Heart right ventricle (tissue), 16 donors: ENCODE results near the gene C4BPB. TPM values are rescaled to one million over a fixed set of nuclear protein-coding genes. Genes with fewer than 3 reads are reported as not detected.

Experiments
- ATAC-seq, 8 donors: fragments of 200-7000 bp; cut with Tn5 transposase; one replicate each; pipeline ENCODE4 v1.9.1; 2020; ENCODE audit warnings: mild to moderate bottlenecking in 8 of 8, moderate library complexity in 8 of 8, moderate number of reproducible peaks in 1 of 8
- DNase-seq, 2 donors: peaks; one replicate each; pipeline ENCODE4 v3.0.0-alpha.2; 2020
- H3K27ac ChIP-seq, 10 donors: fragments of 200-600 bp; sonication (generic) in 2 of 10; one replicate each; pipeline versions ENCODE4 v1.5.0 to v1.8.0; 2020 to 2022; ENCODE audit warnings: mild to moderate bottlenecking in 3 of 10
- H3K27me3 ChIP-seq, 7 donors: fragments of 200-600 bp; one replicate each; pipeline ENCODE4 v1.8.0; 2021 to 2022; ENCODE audit warnings: mild to moderate bottlenecking in 2 of 7
- H3K36me3 ChIP-seq, 9 donors: fragments of 200-600 bp; sonication (generic) in 1 of 9; one replicate each; pipeline versions ENCODE4 v1.5.0 to v1.8.0; 2020 to 2022; ENCODE audit warnings: mild to moderate bottlenecking in 2 of 9
- H3K4me1 ChIP-seq, 9 donors: fragments of 200-600 bp; sonication (generic) in 1 of 9; one replicate each; pipeline versions ENCODE4 v1.5.0 to v1.8.0; 2020 to 2022; ENCODE audit warnings: mild to moderate bottlenecking in 4 of 9
- H3K4me3 ChIP-seq, 10 donors: fragments of 200-600 bp; sonication (generic) in 2 of 10; one replicate each; pipeline versions ENCODE4 v1.5.0 to v1.8.0; 2020 to 2022; ENCODE audit warnings: mild to moderate bottlenecking in 7 of 10, moderate library complexity in 2 of 10
- H3K9me3 ChIP-seq, 11 donors: fragments of 200-600 bp in 10 of 11; sonication (generic) in 2 of 11; one replicate each; pipeline versions ENCODE4 v1.5.0 to v1.8.0; 2013 to 2022; ENCODE audit warnings: mild to moderate bottlenecking in 2 of 11, control low read depth in 1 of 11, moderate library complexity in 1 of 11
- WGBS, 2 donors: extraction: QIAGEN DNeasy Blood & Tissue Kit; methylation state at CpG; one replicate each; pipeline ENCODE4 v1.1.7; 2013; ENCODE audit warnings: inconsistent platforms in 1 of 2; 5-methylcytosine and 5-hydroxymethylcytosine counted together
- intact Hi-C, 10 donors: fragments of 100-400 bp; cut with DNase I; formaldehyde crosslinking; loops; one replicate each; pipeline versions ENCODE4 v1.11.1 to v1.14.2; 2022
- polyA plus RNA-seq, 2 donors: library from polyadenylated mRNA; stranded (reverse); fragments of 200-250 nt; gene quantifications; one replicate each; pipeline ENCODE4 v1.2.3, GENCODE V29; 2013
- total RNA-seq, 10 donors: library from RNA; stranded (reverse); fragmentation: NEBNext Ultra II Directional in 3 of 10; extraction: Animal tissue kit (Norgen Biotek cat#: 25700) in 3 of 10; gene quantifications; one replicate each; pipeline versions ENCODE4 v1.2.1 to v1.2.4, GENCODE V29; 2021 to 2023
- TF ChIP-seq, protein P1 (sequence below), 9 donors: fragments of 200-600 bp; sonication (generic) in 2 of 9; IDR thresholded peaks; one replicate each; pipeline versions ENCODE4 v1.5.0 to v1.8.0; 2021 to 2022; ENCODE audit warnings: antibody characterized with exemption in 9 of 9, mild to moderate bottlenecking in 5 of 9, moderate library complexity in 1 of 9
- donor health status: Arrhythmogenic right ventricular cardiomyopathy.
- donor health status: ischemic (EF 13 %, LVEDD 7.1; RV severe dilation, severe dysfunction).
- donor health status: healthy with polysubstance abuse.
- donor health status: DM: no; HTN: yes; CAD: no.
- donor health status: DM: no; HTN: no; CAD: no.
- donor health status: ischemic (EF 25% LVEDD 6.9; RV normal size, moderate dysfunction).
- donor health status: ischemic (EF 25% LVEDD 5.7; RV mildly dilated, moderate dysfunction).
- donor health status: healthy.
- donor health status: DM: yes; HTN: yes; CAD: no.
- donor health status: Ischemic cardiomyopathy.
- donor health status: ischemic (EF 35%, LVEDD 5.7; RV mildly dilated, moderate dysfunction).
- donor health status: nonischemic (EF 11% LVEDD 7.7; RV severe dilation, severe dysfunction).
- donor health status: DM: yes; HTN: yes; CAD: no.
- donor health status: PGD.
- donor health status: ischemic (EF 29% LVEDD 5.4; RV normal size, mild dysfunction).
- donor health status: nonischemic (EF 23%, LVEDD 6.1; RV moderate dilation, normal function).

Gene C4BPB
- total and polyA plus RNA-seq, 12 donors = 0.06 to 1.7 (median 0.53) TPM; not detected in 8

DNA sequence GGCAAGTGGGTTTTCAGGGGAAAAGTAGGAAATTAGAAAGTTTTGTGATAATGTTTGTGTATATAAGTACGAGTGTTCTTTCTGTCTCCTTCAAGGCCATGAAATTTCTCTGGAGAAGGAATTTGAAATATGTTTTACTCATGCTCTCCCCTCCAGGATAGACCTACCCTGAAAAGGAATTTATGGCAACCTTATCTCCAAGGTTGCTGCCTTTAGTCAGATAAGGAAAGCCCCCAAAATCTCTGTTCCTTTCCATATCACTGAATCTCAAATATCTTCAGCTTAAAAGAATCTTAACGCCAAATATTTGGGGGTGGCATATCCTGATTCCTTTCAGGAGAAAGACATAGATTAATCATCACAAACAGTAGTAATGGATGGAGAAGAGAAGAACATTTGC lies 499 bp upstream of the C4BPB start:
- Histone ChIP-seq H3K36me3 (no peaks in the 10 kb centered on the region), H3K9me3 (no peaks in the 10 kb centered on the region), H3K27ac (no peak overlapping the region), H3K4me3 (no peak overlapping the region), H3K4me1 (peaks cover 0 to 13% (median 0%) of the 10 kb centered on the region in 9 donors), H3K27me3 (no peaks in the 10 kb centered on the region)
- TF ChIP-seq, protein P1, sequence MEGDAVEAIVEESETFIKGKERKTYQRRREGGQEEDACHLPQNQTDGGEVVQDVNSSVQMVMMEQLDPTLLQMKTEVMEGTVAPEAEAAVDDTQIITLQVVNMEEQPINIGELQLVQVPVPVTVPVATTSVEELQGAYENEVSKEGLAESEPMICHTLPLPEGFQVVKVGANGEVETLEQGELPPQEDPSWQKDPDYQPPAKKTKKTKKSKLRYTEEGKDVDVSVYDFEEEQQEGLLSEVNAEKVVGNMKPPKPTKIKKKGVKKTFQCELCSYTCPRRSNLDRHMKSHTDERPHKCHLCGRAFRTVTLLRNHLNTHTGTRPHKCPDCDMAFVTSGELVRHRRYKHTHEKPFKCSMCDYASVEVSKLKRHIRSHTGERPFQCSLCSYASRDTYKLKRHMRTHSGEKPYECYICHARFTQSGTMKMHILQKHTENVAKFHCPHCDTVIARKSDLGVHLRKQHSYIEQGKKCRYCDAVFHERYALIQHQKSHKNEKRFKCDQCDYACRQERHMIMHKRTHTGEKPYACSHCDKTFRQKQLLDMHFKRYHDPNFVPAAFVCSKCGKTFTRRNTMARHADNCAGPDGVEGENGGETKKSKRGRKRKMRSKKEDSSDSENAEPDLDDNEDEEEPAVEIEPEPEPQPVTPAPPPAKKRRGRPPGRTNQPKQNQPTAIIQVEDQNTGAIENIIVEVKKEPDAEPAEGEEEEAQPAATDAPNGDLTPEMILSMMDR (IDR thresholded peaks at IDR 0.05) = no peak
- ATAC-seq (no peak), DNase-seq (no peak)
- intact Hi-C loops = loop anchor here in 7 of 10 donors (2.0 to 10.0 kb wide), 6 partner anchors 237 to 414 kb away; partner anchors contain the start of genes CR1 (in 4 of the 7) and CD55 (in 2 of the 7)
- WGBS, 2 donors = 70 to 77% methylated on average over 2 of the region's 2 CpGs

DNA sequence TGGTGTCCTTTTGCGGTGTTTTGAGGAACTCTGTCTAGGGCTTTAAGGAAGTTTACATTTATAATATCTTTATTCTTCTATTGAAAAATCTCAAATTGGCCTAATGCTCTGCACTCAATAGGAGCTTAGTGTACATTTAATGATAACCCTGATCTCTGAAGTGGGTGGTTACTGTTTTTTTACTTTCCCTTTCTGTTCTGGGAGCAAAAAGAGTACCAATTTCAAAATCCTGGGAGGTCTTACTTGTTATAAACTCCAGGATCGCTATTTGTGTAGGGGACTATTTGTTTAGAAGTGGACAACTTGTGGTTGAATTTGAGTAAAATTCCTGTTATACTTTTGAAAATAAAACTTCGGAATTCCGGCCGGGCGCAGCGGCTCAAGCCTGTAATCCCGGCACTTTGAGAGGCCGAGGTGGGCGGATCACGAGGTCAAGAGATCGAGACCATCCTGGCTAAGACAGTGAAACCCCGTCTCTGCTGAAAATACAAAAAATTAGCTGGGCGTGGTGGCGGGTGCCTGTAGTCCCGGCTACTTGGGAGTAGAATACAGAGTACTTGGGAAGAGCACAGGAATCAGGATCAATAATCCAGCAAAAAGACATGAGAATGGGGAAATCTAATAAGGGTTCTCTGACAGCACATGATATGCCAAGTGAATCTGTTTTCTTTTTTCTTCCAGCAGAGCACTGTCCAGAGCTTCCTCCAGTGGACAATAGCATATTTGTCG lies 1.1 kb downstream of the C4BPB start:
- Histone ChIP-seq H3K27ac (peak overlapping the region in 1 of 10 donors; percentile 41), H3K4me1 (peaks cover 0 to 9% (median 0%) of the 10 kb centered on the region in 9 donors), H3K36me3 (no peaks in the 10 kb centered on the region), H3K9me3 (no peaks in the 10 kb centered on the region), H3K4me3 (peak overlapping the region in 1 of 10 donors; percentile 0), H3K27me3 (no peaks in the 10 kb centered on the region)
- DNase-seq = no peak
- ATAC-seq = no peak
- TF ChIP-seq, protein P1 (IDR thresholded peaks at IDR 0.05) = no peak
- 94 to 97% methylated on average over 17 of the region's 17 CpGs for WGBS, 2 donors
- intact Hi-C loops = loop anchor here in 7 of 10 donors (2.0 to 10.0 kb wide), 7 partner anchors 235 to 413 kb away; partner anchors contain the start of genes CR1 (in 4 of the 7) and CD55 (in 2 of the 7)

DNA sequence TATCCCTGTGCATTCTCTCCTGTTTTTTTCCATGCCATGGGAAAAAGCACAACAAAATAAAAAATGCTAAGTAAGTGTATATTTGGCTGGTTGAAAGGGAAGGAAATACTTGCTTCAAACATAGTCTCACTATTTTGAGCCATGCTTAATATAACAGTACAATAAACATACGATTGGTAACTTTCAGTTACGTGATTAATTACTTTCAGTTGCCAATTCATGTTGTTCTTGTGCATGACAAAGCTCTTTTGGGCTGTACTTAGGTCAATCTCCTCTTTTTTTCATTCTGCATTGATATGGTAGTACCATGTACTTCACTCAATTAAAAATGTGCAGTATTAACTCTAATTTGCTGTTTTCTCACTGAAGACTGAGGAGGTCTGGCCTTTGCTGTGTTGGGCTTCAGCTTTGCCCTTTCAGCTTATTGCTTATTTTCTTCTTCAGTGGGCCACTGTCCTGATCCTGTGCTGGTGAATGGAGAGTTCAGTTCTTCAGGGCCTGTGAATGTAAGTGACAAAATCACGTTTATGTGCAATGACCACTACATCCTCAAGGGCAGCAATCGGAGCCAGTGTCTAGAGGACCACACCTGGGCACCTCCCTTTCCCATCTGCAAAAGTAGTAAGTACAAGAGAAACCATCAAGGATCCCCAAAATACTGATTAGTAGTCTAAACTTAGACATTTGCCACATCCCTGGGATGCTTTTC lies 2.7 kb downstream of the C4BPB start:
- Histone ChIP-seq H3K36me3 (no peaks in the 10 kb centered on the region), H3K4me1 (peaks cover 0 to 6% (median 0%) of the 10 kb centered on the region in 9 donors), H3K27ac (no peak overlapping the region), H3K9me3 (no peaks in the 10 kb centered on the region), H3K4me3 (no peak overlapping the region), H3K27me3 (no peaks in the 10 kb centered on the region)
- ATAC-seq = no peak
- DNase-seq = no peak
- intact Hi-C loops = loop anchor here in 1 of 10 donors (5.0 kb wide), 1 partner anchor 321 kb away; no protein-coding TSS in a partner anchor
- WGBS, 2 donors = 77 to 85% methylated on average over 4 of the region's 4 CpGs
- TF ChIP-seq, protein P1 (IDR thresholded peaks at IDR 0.05) = no peak

DNA sequence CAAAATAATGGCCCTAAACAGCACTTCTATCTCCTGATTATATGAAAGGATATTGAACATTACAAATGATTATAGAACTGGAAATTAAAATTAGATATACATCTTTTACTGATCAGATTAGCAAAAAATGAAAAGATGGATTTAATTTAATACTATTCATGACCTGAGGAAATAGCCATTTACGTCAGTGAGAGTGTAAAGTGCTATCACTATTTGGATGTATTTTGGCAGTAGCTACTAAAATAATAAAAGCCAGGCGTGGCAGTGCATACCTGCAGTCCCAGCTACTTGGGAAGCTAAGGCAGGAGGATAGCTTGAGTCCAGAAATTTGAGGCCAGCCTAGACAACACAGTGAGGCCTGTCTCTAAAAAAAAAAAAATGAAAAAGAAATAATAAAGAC lies 5.3 kb downstream of the C4BPB start:
- H3K27ac ChIP-seq = no peak overlapping the region
- H3K4me1 ChIP-seq = peaks cover 0 to 4% (median 0%) of the 10 kb centered on the region in 9 donors
- H3K4me3 ChIP-seq = no peak overlapping the region
- DNase-seq (no peak), ATAC-seq (no peak)
- peaks cover 0 to 5% (median 0%) of the 10 kb centered on the region in 7 donors for H3K27me3 ChIP-seq
- H3K36me3 ChIP-seq = no peaks in the 10 kb centered on the region
- 54 to 71% methylated on average over 2 of the region's 2 CpGs for WGBS, 2 donors
- intact Hi-C loops = loop anchor here in 1 of 10 donors (5.0 kb wide), 1 partner anchor 318 kb away; no protein-coding TSS in a partner anchor
- no peaks in the 10 kb centered on the region for H3K9me3 ChIP-seq
- TF ChIP-seq, protein P1 (IDR thresholded peaks at IDR 0.05) = no peak
